Effector memory CD4-positive, alpha-beta T cell (primary cell): ENCODE data around the gene TPP2.

Experiments used
- DNase-seq, 3 donors: peaks; one replicate each; pipeline ENCODE4 v3.0.0-alpha.2; 2020
- H3K27ac ChIP-seq: 2 replicates; pipeline ENCODE4 v1.7.0; 2013; ENCODE audit warnings: mild to moderate bottlenecking, low read length, moderate library complexity; ENCODE audit not compliant: insufficient read depth, poor library complexity, severe bottlenecking
- H3K27me3 ChIP-seq: replicated peaks from 2 replicates; pipeline ENCODE4 v1.7.0; 2013; ENCODE audit warnings: mild to moderate bottlenecking, low read length; ENCODE audit not compliant: insufficient read depth, control insufficient read depth, poor library complexity, severe bottlenecking
- H3K36me3 ChIP-seq: 2 replicates; pipeline ENCODE4 v1.7.0; 2013; ENCODE audit warnings: mild to moderate bottlenecking, low read length, moderate library complexity; ENCODE audit not compliant: control insufficient read depth, insufficient read depth
- H3K4me1 ChIP-seq: 2 replicates; pipeline ENCODE4 v1.7.0; 2013; ENCODE audit warnings: low read length, mild to moderate bottlenecking; ENCODE audit not compliant: control insufficient read depth, insufficient read depth, poor library complexity, severe bottlenecking
- H3K4me3 ChIP-seq: 2 replicates; pipeline ENCODE4 v1.7.0; 2013; ENCODE audit warnings: low read length, low read depth, mild to moderate bottlenecking; ENCODE audit not compliant: insufficient read depth, poor library complexity, severe bottlenecking
- H3K9me3 ChIP-seq: 2 replicates; pipeline ENCODE4 v1.7.0; 2013; ENCODE audit warnings: mild to moderate bottlenecking, low read length, moderate library complexity; ENCODE audit not compliant: control insufficient read depth

Gene TPP2

GRCh38 chr13:102617697-102618350, 21.0 kb downstream of the TPP2 start:
- no peaks in the 10 kb centered on the region for H3K9me3 ChIP-seq
- no peak for DNase-seq
- no peak overlapping the region for H3K27ac ChIP-seq
- H3K36me3 ChIP-seq, result peaks cover 60% of the 10 kb centered on the region
- H3K27me3 ChIP-seq, result no peaks in the 10 kb centered on the region
- no peak overlapping the region for H3K4me3 ChIP-seq
- no peaks in the 10 kb centered on the region for H3K4me1 ChIP-seq

- Histone ChIP-seq H3K27ac (no peak overlapping the region), H3K9me3 (no peaks in the 10 kb centered on the region), H3K4me1 (no peaks in the 10 kb centered on the region), H3K27me3 (no peaks in the 10 kb centered on the region), H3K36me3 (peaks cover 68% of the 10 kb centered on the region), H3K4me3 (no peak overlapping the region)
- no peak for DNase-seq
Measured at GRCh38 chr13:102620516-102620915, 23.7 kb downstream of the TPP2 start.

GRCh38 chr13:102626928-102627327, 30.1 kb downstream of the TPP2 start:
- no peaks in the 10 kb centered on the region for H3K4me1 ChIP-seq
- no peak overlapping the region for H3K27ac ChIP-seq
- H3K27me3 ChIP-seq, result no peaks in the 10 kb centered on the region
- no peaks in the 10 kb centered on the region for H3K9me3 ChIP-seq
- H3K4me3 ChIP-seq, result no peak overlapping the region
- DNase-seq, result no peak
- H3K36me3 ChIP-seq, result peaks cover 59% of the 10 kb centered on the region

- Histone ChIP-seq H3K4me1 (no peaks in the 10 kb centered on the region), H3K27me3 (no peaks in the 10 kb centered on the region), H3K27ac (no peak overlapping the region), H3K4me3 (no peak overlapping the region), H3K9me3 (no peaks in the 10 kb centered on the region), H3K36me3 (peaks cover 57% of the 10 kb centered on the region)
- DNase-seq, result no peak
Measured at GRCh38 chr13:102628559-102628958, 31.8 kb downstream of the TPP2 start.

- Histone ChIP-seq H3K4me3 (no peak overlapping the region), H3K4me1 (no peaks in the 10 kb centered on the region), H3K36me3 (peaks cover 64% of the 10 kb centered on the region), H3K27me3 (no peaks in the 10 kb centered on the region), H3K27ac (no peak overlapping the region), H3K9me3 (no peaks in the 10 kb centered on the region)
- DNase-seq, result no peak
Measured at GRCh38 chr13:102631198-102631597, 34.4 kb downstream of the TPP2 start.

GRCh38 chr13:102638741-102639140, 42.0 kb downstream of the TPP2 start:
- Histone ChIP-seq H3K4me1 (no peaks in the 10 kb centered on the region), H3K27me3 (no peaks in the 10 kb centered on the region), H3K9me3 (no peaks in the 10 kb centered on the region), H3K27ac (no peak overlapping the region), H3K4me3 (no peak overlapping the region), H3K36me3 (peaks cover 95% of the 10 kb centered on the region)
- no peak for DNase-seq

- peaks cover 87% of the 10 kb centered on the region for H3K36me3 ChIP-seq
- no peaks in the 10 kb centered on the region for H3K27me3 ChIP-seq
- no peaks in the 10 kb centered on the region for H3K4me1 ChIP-seq
- no peak overlapping the region for H3K27ac ChIP-seq
- no peak overlapping the region for H3K4me3 ChIP-seq
- no peak for DNase-seq
- H3K9me3 ChIP-seq, result no peaks in the 10 kb centered on the region
Measured at GRCh38 chr13:102642029-102642428, 45.2 kb downstream of the TPP2 start.

GRCh38 chr13:102642475-102642874, 45.7 kb downstream of the TPP2 start:
- no peaks in the 10 kb centered on the region for H3K27me3 ChIP-seq
- no peak overlapping the region for H3K4me3 ChIP-seq
- H3K4me1 ChIP-seq, result no peaks in the 10 kb centered on the region
- H3K36me3 ChIP-seq, result peaks cover 84% of the 10 kb centered on the region
- H3K27ac ChIP-seq, result no peak overlapping the region
- DNase-seq, result no peak
- H3K9me3 ChIP-seq, result no peaks in the 10 kb centered on the region

GRCh38 chr13:102643656-102644055, 46.9 kb downstream of the TPP2 start:
- Histone ChIP-seq H3K4me3 (no peak overlapping the region), H3K36me3 (peaks cover 83% of the 10 kb centered on the region), H3K9me3 (no peaks in the 10 kb centered on the region), H3K4me1 (no peaks in the 10 kb centered on the region), H3K27me3 (no peaks in the 10 kb centered on the region), H3K27ac (no peak overlapping the region)
- no peak for DNase-seq

- Histone ChIP-seq H3K27me3 (no peaks in the 10 kb centered on the region), H3K36me3 (peaks cover 69% of the 10 kb centered on the region), H3K4me1 (no peaks in the 10 kb centered on the region), H3K27ac (no peak overlapping the region), H3K9me3 (no peaks in the 10 kb centered on the region), H3K4me3 (no peak overlapping the region)
- DNase-seq, result no peak
Measured at GRCh38 chr13:102645701-102646100, 48.9 kb downstream of the TPP2 start.
